Stimulated activated naive CD4-positive, alpha-beta T cell treated with Interleukin-2 at 50 U/mL for 16 hours (primary cell): Measurements from ENCODE around the gene PRR4.

ENCODE experiments used
- DNase-seq: peaks from one replicate; lab custom pipeline; 2025; lab: John Stamatoyannopoulos, UW

PRR4 gene

GRCh38 chr12:10849425-10849878, at the start of gene PRR4:
Gene PRR4 (minus strand): TSS chr12:10849475. CDS start chr12:10849437, 38 bp downstream.
- no peak for DNase-seq

GRCh38 chr12:10896854-10897253, 47.6 kb upstream of the PRR4 start:
- DNase-seq: no peak

- DNase-seq: no peak
Observed at GRCh38 chr12:10891937-10892336, 42.7 kb upstream of the PRR4 start.

GRCh38 chr12:10889226-10889625, 40.0 kb upstream of the PRR4 start:
- DNase-seq: no peak

GRCh38 chr12:10884086-10884725, 34.9 kb upstream of the PRR4 start, which contains the start of gene PRH1:
Gene PRH1 (minus strand): TSS chr12:10884255. CDS start chr12:10884217, 38 bp downstream.
- no peak for DNase-seq

- no peak for DNase-seq
Observed at GRCh38 chr12:10873378-10873777, 24.1 kb upstream of the PRR4 start.

GRCh38 chr12:10867381-10867780, 18.1 kb upstream of the PRR4 start:
- no peak for DNase-seq

- no peak for DNase-seq
Observed at GRCh38 chr12:10863512-10864218, 14.4 kb upstream of the PRR4 start.

GRCh38 chr12:10861366-10861765, 12.1 kb upstream of the PRR4 start:
- DNase-seq: no peak

GRCh38 chr12:10855807-10856206, 6.5 kb upstream of the PRR4 start:
- DNase-seq: no peak

GRCh38 chr12:10853776-10854175, 4.5 kb upstream of the PRR4 start:
- no peak for DNase-seq

- no peak for DNase-seq
Observed at GRCh38 chr12:10851243-10851858, 2.1 kb upstream of the PRR4 start.

GRCh38 chr12:10847744-10848143, 1.5 kb downstream of the PRR4 start:
- DNase-seq: no peak

GRCh38 chr12:10842862-10843261, 6.4 kb downstream of the PRR4 start:
- no peak for DNase-seq

GRCh38 chr12:10838461-10838860, 10.8 kb downstream of the PRR4 start:
- DNase-seq: no peak

- no peak for DNase-seq
Observed at GRCh38 chr12:10829994-10830393, 19.3 kb downstream of the PRR4 start.

- DNase-seq: no peak
Observed at GRCh38 chr12:10826258-10826657, 23.0 kb downstream of the PRR4 start, which contains the start of gene TAS2R10. Gene TAS2R10 (minus strand): TSS chr12:10826358. CDS start chr12:10826269, 89 bp downstream.

- DNase-seq: no peak
Observed at GRCh38 chr12:10824957-10825356, 24.3 kb downstream of the PRR4 start.

- DNase-seq: no peak
Observed at GRCh38 chr12:10811883-10812536, 37.3 kb downstream of the PRR4 start.

- DNase-seq: no peak
Observed at GRCh38 chr12:10810068-10810467, 39.2 kb downstream of the PRR4 start, which contains the start of gene TAS2R9. Gene TAS2R9 (minus strand): TSS chr12:10810168. CDS start chr12:10810075, 93 bp downstream.

- no peak for DNase-seq
Observed at GRCh38 chr12:10807186-10807585, 42.1 kb downstream of the PRR4 start, which contains the start of gene TAS2R8. Gene TAS2R8 (minus strand): TSS chr12:10807286. CDS start chr12:10806980, 306 bp downstream.

- no peak for DNase-seq
Observed at GRCh38 chr12:10802587-10802986, 46.7 kb downstream of the PRR4 start, which contains the start of gene TAS2R7. Gene TAS2R7 (minus strand): TSS chr12:10802627. CDS start chr12:10802570, 57 bp downstream.
